HepG2 (cell line): ENCODE results near the gene PRKCZ. TPM values are rescaled to one million over a fixed set of nuclear protein-coding genes. Genes with fewer than 3 reads are reported as not detected.

Experiments used
- AGO1 ChIP-seq: fragments of 200-400 bp; formaldehyde crosslinking; IDR thresholded peaks from 2 replicates; pipeline ENCODE4 v1.6.1; 2017; ENCODE audit warnings: mild to moderate bottlenecking, low read depth, low read length, moderate library complexity; ENCODE audit not compliant: poor library complexity, severe bottlenecking
- BRD4 ChIP-seq: sonication (generic); formaldehyde crosslinking; IDR thresholded peaks from 2 replicates; pipeline ENCODE4 v1.4.0; 2020; ENCODE audit warnings: missing genetic modification reagents
- CBX5 ChIP-seq: sonication (generic); formaldehyde crosslinking; IDR thresholded peaks from 2 replicates; pipeline ENCODE4 v1.4.0; 2020; ENCODE audit warnings: missing genetic modification reagents, borderline replicate concordance
- EEA1 ChIP-seq: sonication (generic); formaldehyde crosslinking; IDR thresholded peaks from 2 replicates; pipeline ENCODE4 v1.5.1; 2020; ENCODE audit warnings: mild to moderate bottlenecking, missing genetic modification reagents, borderline replicate concordance
- GLI4 ChIP-seq: sonication (generic); formaldehyde crosslinking; IDR thresholded peaks from 2 replicates; pipeline ENCODE4 v1.5.1; 2020; ENCODE audit warnings: missing genetic modification reagents, mild to moderate bottlenecking, moderate library complexity, borderline replicate concordance
- GZF1 ChIP-seq: sonication (generic); formaldehyde crosslinking; IDR thresholded peaks from 2 replicates; pipeline ENCODE4 v1.5.1; 2020; ENCODE audit warnings: mild to moderate bottlenecking, missing genetic modification reagents
- NCOR1 ChIP-seq: fragments of 200-600 bp; sonication (generic); IDR thresholded peaks from 2 replicates; pipeline ENCODE4 v1.7.0; 2017; ENCODE audit warnings: antibody characterized with exemption, low read length, borderline replicate concordance
- NFKB2 ChIP-seq: sonication (generic); formaldehyde crosslinking; IDR thresholded peaks from 2 replicates; pipeline ENCODE4 v1.4.0; 2020; ENCODE audit warnings: missing genetic modification reagents, borderline replicate concordance
- SKI ChIP-seq: fragments of 450-650 bp; IDR thresholded peaks from one replicate; pipeline ENCODE4 v1.6.1; 2018; ENCODE audit warnings: mild to moderate bottlenecking; ENCODE audit not compliant: partially characterized antibody
- TAF1 ChIP-seq: sonication (generic); formaldehyde crosslinking; IDR thresholded peaks from 2 replicates; pipeline ENCODE4 v1.4.0; 2020; ENCODE audit warnings: missing genetic modification reagents
- TBX2 ChIP-seq: sonication (generic); formaldehyde crosslinking; IDR thresholded peaks from 2 replicates; pipeline ENCODE4 v1.5.0; 2020; ENCODE audit warnings: missing genetic modification reagents, mild to moderate bottlenecking, borderline replicate concordance
- ZNF333 ChIP-seq: sonication (generic); formaldehyde crosslinking; IDR thresholded peaks from 2 replicates; pipeline ENCODE4 v1.4.0; 2020; ENCODE audit warnings: mild to moderate bottlenecking, missing genetic modification reagents, borderline replicate concordance
- ZNF563 ChIP-seq: sonication (generic); formaldehyde crosslinking; IDR thresholded peaks from 2 replicates; pipeline ENCODE4 v1.8.0; 2022; ENCODE audit warnings: mild to moderate bottlenecking, moderate library complexity, missing genetic modification reagents
- ZNF724P ChIP-seq: sonication (generic); formaldehyde crosslinking; IDR thresholded peaks from 2 replicates; pipeline ENCODE4 v1.8.0; 2022; ENCODE audit warnings: missing genetic modification reagents, borderline replicate concordance
- polyA plus RNA-seq, 8 experiments: library from polyadenylated mRNA; depleted of rRNA in 3 of 8; stranded (reverse) in 7 of 8; unstranded in 1 of 8; fragments of >200 nt; fragmentation: Illumina TruSeq in 4 of 8; extraction: Trizol in 4 of 8; gene quantifications; 2 replicates each; pipeline versions ENCODE4 v1.2.1 to v1.2.3, GENCODE V29; 2011 to 2016; ENCODE audit warnings: low read depth in 4 of 8, missing spikeins in 1 of 8, mixed read lengths in 1 of 8; ENCODE audit not compliant: insufficient read depth in 1 of 8
- total RNA-seq, 5 experiments: library from RNA; depleted of rRNA; stranded (reverse); fragments of >200 nt; fragmentation: Illumina TruSeq; extraction: Trizol; gene quantifications; 2 replicates each; pipeline ENCODE4 v1.2.3, GENCODE V29; 2016; ENCODE audit warnings: low read depth in 1 of 5
- TF ChIP-seq, protein P1 (sequence below): sonication (generic); formaldehyde crosslinking; IDR thresholded peaks from 2 replicates; pipeline ENCODE4 v1.8.0; 2022; ENCODE audit warnings: missing genetic modification reagents, mild to moderate bottlenecking, moderate library complexity, borderline replicate concordance
- TF ChIP-seq, protein P2 (sequence below): sonication (generic); formaldehyde crosslinking; conservative IDR thresholded peaks from 2 replicates; pipeline ENCODE4 v1.5.0; 2020; ENCODE audit warnings: missing genetic modification reagents
- TF ChIP-seq, protein P3 (sequence below): sonication (generic); formaldehyde crosslinking; IDR thresholded peaks from 2 replicates; pipeline ENCODE4 v1.4.0; 2020; ENCODE audit warnings: mild to moderate bottlenecking, missing genetic modification reagents
- TF ChIP-seq, protein P4 (sequence below): sonication (generic); formaldehyde crosslinking; IDR thresholded peaks from 2 replicates; pipeline ENCODE4 v1.4.0; 2020; ENCODE audit warnings: missing genetic modification reagents, borderline replicate concordance

Gene PRKCZ
- total and polyA plus RNA-seq, 2 of the 13 experiments (the other 11 are each of a cell fraction or from before 2014, with no cell fraction given): 34.7 to 85.2 TPM

DNA sequence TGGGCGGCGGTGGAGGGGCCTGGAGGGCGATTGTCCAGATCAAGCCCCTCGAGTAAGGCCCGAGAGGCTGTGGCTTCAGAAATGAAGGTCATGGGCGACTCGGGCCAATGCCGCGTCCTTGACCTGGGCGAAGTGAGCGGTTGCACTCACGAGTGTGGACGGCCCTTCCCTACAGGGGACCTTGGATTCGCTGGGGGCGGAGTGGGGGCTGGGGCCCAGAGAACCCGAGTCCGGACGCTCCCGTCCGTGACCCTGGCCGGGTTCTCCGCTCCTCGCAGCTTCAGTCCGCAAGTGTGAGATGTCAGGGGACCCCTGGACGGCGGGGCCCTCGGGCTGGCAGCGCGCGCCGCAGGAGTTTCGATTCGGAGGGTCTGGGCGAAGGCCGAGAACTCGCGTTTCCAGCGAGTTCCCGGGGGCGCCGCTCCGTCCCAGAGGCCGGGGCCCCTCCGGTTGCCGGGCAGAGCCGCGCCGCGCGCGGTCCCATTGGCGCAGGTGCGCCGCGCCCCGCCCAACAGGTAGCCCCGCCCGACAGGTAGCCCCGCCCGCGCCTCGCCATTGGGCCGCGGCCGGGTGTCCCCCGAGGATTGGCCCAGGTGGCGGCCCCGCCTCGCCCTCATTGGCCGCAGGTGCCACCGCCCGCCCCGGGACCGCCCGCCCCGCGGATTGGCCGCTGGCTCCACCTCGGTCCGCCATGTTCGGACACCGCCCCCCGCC is at the start of gene PRKCZ (continued):
- TF ChIP-seq TBX2 (CRISPR knock-in tag) (0 out of 2 replicates have a peak, but pooled peaks have one; percentile 35), GZF1 (CRISPR knock-in tag) (peak; percentile 86; the same call in 1 of the 2 replicates), BRD4 (CRISPR knock-in tag) (no peak), CBX5 (no peak), ZNF333 (CRISPR knock-in tag) (peak; percentile 91), TAF1 (CRISPR knock-in tag) (peak; percentile 56; the same call in 1 of the 2 replicates), NCOR1 (peak; percentile 41; the same call in 1 of the 2 replicates), EEA1 (CRISPR knock-in tag) (peak; percentile 54; the same call in 1 of the 2 replicates), AGO1 (peak; percentile 26), GLI4 (CRISPR knock-in tag) (0 out of 2 replicates have a peak, but pooled peaks have one; percentile 68), NFKB2 (peak; percentile 89), ZNF724P (peak; percentile 78; the same call in 1 of the 2 replicates), ZNF563 (CRISPR knock-in tag) (peak; percentile 51; the same call in 1 of the 2 replicates), SKI (peak; percentile 51)
- TF ChIP-seq, protein P1, sequence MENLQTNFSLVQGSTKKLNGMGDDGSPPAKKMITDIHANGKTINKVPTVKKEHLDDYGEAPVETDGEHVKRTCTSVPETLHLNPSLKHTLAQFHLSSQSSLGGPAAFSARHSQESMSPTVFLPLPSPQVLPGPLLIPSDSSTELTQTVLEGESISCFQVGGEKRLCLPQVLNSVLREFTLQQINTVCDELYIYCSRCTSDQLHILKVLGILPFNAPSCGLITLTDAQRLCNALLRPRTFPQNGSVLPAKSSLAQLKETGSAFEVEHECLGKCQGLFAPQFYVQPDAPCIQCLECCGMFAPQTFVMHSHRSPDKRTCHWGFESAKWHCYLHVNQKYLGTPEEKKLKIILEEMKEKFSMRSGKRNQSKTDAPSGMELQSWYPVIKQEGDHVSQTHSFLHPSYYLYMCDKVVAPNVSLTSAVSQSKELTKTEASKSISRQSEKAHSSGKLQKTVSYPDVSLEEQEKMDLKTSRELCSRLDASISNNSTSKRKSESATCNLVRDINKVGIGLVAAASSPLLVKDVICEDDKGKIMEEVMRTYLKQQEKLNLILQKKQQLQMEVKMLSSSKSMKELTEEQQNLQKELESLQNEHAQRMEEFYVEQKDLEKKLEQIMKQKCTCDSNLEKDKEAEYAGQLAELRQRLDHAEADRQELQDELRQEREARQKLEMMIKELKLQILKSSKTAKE: 0 out of 2 replicates have a peak, but pooled peaks have one; percentile 33
- TF ChIP-seq, protein P2, sequence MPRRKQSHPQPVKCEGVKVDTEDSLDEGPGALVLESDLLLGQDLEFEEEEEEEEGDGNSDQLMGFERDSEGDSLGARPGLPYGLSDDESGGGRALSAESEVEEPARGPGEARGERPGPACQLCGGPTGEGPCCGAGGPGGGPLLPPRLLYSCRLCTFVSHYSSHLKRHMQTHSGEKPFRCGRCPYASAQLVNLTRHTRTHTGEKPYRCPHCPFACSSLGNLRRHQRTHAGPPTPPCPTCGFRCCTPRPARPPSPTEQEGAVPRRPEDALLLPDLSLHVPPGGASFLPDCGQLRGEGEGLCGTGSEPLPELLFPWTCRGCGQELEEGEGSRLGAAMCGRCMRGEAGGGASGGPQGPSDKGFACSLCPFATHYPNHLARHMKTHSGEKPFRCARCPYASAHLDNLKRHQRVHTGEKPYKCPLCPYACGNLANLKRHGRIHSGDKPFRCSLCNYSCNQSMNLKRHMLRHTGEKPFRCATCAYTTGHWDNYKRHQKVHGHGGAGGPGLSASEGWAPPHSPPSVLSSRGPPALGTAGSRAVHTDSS: no peak
- TF ChIP-seq, protein P3, sequence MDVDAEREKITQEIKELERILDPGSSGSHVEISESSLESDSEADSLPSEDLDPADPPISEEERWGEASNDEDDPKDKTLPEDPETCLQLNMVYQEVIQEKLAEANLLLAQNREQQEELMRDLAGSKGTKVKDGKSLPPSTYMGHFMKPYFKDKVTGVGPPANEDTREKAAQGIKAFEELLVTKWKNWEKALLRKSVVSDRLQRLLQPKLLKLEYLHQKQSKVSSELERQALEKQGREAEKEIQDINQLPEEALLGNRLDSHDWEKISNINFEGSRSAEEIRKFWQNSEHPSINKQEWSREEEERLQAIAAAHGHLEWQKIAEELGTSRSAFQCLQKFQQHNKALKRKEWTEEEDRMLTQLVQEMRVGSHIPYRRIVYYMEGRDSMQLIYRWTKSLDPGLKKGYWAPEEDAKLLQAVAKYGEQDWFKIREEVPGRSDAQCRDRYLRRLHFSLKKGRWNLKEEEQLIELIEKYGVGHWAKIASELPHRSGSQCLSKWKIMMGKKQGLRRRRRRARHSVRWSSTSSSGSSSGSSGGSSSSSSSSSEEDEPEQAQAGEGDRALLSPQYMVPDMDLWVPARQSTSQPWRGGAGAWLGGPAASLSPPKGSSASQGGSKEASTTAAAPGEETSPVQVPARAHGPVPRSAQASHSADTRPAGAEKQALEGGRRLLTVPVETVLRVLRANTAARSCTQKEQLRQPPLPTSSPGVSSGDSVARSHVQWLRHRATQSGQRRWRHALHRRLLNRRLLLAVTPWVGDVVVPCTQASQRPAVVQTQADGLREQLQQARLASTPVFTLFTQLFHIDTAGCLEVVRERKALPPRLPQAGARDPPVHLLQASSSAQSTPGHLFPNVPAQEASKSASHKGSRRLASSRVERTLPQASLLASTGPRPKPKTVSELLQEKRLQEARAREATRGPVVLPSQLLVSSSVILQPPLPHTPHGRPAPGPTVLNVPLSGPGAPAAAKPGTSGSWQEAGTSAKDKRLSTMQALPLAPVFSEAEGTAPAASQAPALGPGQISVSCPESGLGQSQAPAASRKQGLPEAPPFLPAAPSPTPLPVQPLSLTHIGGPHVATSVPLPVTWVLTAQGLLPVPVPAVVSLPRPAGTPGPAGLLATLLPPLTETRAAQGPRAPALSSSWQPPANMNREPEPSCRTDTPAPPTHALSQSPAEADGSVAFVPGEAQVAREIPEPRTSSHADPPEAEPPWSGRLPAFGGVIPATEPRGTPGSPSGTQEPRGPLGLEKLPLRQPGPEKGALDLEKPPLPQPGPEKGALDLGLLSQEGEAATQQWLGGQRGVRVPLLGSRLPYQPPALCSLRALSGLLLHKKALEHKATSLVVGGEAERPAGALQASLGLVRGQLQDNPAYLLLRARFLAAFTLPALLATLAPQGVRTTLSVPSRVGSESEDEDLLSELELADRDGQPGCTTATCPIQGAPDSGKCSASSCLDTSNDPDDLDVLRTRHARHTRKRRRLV: peak; percentile 82; the same call in 1 of the 2 replicates
- TF ChIP-seq, protein P4, sequence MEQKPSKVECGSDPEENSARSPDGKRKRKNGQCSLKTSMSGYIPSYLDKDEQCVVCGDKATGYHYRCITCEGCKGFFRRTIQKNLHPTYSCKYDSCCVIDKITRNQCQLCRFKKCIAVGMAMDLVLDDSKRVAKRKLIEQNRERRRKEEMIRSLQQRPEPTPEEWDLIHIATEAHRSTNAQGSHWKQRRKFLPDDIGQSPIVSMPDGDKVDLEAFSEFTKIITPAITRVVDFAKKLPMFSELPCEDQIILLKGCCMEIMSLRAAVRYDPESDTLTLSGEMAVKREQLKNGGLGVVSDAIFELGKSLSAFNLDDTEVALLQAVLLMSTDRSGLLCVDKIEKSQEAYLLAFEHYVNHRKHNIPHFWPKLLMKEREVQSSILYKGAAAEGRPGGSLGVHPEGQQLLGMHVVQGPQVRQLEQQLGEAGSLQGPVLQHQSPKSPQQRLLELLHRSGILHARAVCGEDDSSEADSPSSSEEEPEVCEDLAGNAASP: peak; percentile 68; the same call in 1 of the 2 replicates
